ENCODE measurements around the gene HMGCS2.

The HMGCS2 gene

DNA sequence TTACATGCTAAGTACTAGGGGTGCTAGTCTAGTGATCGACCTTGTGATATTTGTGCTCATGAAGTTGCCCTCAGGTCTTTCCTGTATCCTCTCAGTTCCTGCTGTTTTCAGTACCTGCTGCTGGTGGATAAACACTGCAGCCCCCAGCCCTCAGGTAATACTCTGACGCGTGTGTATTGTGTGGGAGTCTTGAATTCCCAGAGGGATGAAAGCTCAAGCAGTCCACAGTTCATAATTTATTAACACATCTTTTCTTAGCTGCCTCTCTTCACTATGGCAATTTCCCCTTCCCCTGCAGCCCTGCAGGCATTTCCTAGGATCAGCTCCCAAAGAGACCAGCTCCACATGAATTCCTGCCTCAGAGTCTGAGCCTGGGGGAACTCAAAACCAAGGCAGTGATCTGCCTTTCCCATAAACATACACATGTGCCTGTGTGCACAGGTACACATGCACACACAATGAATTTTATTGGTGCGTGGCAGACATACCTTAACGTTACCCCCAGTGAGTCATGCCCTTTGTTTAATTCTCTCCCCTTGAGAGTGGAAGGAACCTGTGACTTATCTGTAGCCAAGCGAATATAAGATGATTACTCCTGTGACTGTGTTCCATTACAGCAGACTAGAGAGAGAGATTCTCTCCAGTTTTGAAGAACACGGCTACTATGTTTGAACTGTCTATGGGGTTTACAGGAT lies 14.1 kb upstream of the HMGCS2 start:
- DNase-seq (ENCODE audit: low read depth): peak; percentile 77
- TF ChIP-seq, protein P1, sequence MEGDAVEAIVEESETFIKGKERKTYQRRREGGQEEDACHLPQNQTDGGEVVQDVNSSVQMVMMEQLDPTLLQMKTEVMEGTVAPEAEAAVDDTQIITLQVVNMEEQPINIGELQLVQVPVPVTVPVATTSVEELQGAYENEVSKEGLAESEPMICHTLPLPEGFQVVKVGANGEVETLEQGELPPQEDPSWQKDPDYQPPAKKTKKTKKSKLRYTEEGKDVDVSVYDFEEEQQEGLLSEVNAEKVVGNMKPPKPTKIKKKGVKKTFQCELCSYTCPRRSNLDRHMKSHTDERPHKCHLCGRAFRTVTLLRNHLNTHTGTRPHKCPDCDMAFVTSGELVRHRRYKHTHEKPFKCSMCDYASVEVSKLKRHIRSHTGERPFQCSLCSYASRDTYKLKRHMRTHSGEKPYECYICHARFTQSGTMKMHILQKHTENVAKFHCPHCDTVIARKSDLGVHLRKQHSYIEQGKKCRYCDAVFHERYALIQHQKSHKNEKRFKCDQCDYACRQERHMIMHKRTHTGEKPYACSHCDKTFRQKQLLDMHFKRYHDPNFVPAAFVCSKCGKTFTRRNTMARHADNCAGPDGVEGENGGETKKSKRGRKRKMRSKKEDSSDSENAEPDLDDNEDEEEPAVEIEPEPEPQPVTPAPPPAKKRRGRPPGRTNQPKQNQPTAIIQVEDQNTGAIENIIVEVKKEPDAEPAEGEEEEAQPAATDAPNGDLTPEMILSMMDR (IDR thresholded peaks at IDR 0.05; ENCODE audit: insufficient read depth, low read depth, low read length, missing control alignments): no peak
- H3K4me3 ChIP-seq (ENCODE audit: low read length): no peak overlapping the region

DNA sequence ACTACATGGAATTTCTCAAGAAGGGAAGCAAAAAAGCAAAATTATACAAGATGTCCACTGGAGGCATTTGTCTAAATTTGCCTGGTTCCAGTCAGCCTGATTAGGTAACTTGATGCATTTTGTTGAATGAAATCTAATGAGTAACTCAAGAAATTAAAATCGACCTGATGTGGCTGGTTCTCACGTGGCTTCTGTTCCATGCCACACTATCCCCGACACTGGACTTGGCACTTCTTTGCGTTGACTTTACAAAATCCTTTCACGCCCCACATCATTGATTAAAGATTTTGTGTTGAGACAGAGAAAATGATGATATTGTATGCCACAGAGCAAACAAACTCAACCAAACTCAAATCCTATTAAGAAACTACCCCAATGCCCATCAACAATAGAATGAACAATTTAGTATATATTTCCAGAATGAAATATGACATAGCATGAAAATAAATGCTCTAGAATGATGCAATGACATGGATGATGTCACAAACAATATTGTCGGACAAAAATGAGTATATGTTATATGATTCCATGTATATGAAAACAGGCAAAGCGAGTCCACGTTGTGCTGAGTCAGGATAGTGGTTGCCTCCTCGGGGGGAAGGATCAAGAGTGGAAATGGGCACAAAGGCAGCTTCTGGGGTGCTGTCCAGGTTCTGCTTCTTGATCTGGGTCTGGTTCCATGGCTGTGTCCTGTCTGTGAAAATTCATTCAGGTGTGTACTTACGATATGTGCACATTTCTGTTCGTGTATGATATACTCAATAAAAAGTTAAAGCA lies 12.9 kb upstream of the HMGCS2 start:
- TF ChIP-seq, protein P1 (IDR thresholded peaks at IDR 0.05; ENCODE audit: insufficient read depth, low read depth, low read length, missing control alignments): no peak
- no peak overlapping the region for H3K4me3 ChIP-seq (ENCODE audit: low read length)
- no peak for DNase-seq (ENCODE audit: low read depth)

- H3K4me3 ChIP-seq (ENCODE audit: low read length): no peak overlapping the region
- peak; percentile 59 for DNase-seq (ENCODE audit: low read depth)
- TF ChIP-seq, protein P1 (IDR thresholded peaks at IDR 0.05; ENCODE audit: insufficient read depth, low read depth, low read length, missing control alignments): no peak
Measured at GRCh38 chr1:119779869-119780356, 11.2 kb upstream of the HMGCS2 start.

DNA sequence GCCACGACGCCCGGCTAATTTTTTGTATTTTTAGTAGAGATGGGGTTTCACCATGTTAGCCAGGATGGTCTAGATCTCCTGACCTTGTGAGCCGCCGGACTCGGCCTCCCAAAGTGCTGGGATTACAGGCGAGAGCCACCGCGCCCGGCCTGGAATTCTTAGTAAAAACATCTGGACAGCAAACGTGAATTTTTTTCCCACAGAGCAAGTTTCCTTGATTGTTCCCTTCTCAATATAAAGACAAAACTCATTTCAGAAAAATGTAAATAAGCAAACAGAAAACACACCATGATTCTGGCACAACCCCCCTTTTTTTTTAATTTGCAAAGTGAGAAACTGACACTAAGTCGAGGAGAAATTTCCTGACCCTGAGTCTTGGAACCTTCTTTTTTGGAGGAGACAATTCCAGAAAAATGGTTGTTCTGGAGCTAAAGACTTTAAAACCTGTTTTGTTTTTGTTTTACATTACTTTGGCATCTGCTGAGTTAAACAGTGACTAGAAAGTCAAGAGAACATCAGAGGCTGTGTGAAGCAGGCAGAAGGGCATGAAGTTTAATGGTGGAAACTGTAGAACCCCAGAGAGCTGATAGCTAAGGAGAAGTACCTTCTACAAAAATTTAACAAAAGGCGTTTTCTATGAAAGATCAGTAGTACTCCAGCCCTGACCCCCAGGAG lies 10.3 kb upstream of the HMGCS2 start:
- DNase-seq (ENCODE audit: low read depth): no peak
- TF ChIP-seq, protein P1 (IDR thresholded peaks at IDR 0.05; ENCODE audit: insufficient read depth, low read depth, low read length, missing control alignments): no peak
- H3K4me3 ChIP-seq (ENCODE audit: low read length): no peak overlapping the region

- H3K4me3 ChIP-seq (ENCODE audit: low read length): no peak overlapping the region
- no peak for DNase-seq (ENCODE audit: low read depth)
- TF ChIP-seq, protein P1 (IDR thresholded peaks at IDR 0.05; ENCODE audit: insufficient read depth, low read depth, low read length, missing control alignments): no peak
Measured at GRCh38 chr1:119778359-119778758, 9.7 kb upstream of the HMGCS2 start.

- TF ChIP-seq, protein P1 (IDR thresholded peaks at IDR 0.05; ENCODE audit: insufficient read depth, low read depth, low read length, missing control alignments): no peak
- H3K4me3 ChIP-seq (ENCODE audit: low read length): no peak overlapping the region
- no peak for DNase-seq (ENCODE audit: low read depth)
Measured at GRCh38 chr1:119774746-119775490, 6.2 kb upstream of the HMGCS2 start.

Data from epithelial cell of esophagus (primary cell).